ENCODE data around the gene NAE1.
"Not testable (repeated sequence)": the region's sequence is repeated elsewhere in the genome, so short reads cannot be mapped to it uniquely, and the experiment has no call there.

Gene NAE1

GRCh38 chr16:66830422-66831404, at the start of gene NAE1:
Gene NAE1 (minus strand): TSS chr16:66830976. CDS start chr16:66830899, 77 bp downstream.
- peak; percentile 29 to 92 (median 75) for DNase-seq

- no peak for DNase-seq
Measured at GRCh38 chr16:66878067-66878466, 47.3 kb upstream of the NAE1 start.

- no peak for DNase-seq
Measured at GRCh38 chr16:66874079-66874775, 43.5 kb upstream of the NAE1 start.

- DNase-seq = no peak
Measured at GRCh38 chr16:66873685-66874055, 42.9 kb upstream of the NAE1 start.

DNA sequence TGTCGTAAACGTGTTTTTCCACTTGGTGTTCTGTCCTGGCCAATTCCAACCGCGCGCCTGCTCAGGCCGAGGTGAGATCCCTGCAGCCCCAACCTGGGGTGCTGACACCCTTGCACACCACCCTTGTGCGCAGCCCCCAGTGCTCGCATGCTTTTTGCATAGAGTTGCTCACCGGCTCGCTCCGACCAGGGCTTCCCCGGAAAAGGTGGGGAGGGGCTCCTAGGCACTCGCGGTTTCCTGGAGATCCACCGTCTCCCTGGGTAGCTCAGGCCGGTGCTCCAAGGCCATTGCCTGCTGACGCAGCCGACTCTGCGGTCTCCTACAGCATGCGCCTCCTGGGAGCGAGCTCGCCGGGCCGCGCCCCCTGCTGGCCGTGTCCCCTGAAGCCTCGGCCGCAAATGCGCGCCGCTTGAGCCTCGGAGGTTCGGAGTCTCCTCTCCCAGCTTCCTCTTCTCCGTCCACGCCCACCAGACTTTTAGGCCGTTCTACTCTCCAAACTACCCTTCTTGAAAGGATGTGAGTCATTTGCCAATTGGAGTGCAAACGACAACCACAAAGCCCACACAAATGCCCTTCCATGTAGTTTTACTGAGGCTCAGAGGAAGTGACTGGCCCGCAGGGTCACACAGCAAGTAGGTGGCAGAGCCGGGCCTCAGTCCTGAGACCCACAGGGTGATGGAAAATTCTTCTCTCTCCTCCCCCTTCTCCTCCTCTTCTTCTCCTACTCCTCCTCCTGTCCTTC, 42.3 kb upstream of the NAE1 start:
- peak in 13 of 14 donors; percentile 43 to 84 (median 73) for DNase-seq

DNA sequence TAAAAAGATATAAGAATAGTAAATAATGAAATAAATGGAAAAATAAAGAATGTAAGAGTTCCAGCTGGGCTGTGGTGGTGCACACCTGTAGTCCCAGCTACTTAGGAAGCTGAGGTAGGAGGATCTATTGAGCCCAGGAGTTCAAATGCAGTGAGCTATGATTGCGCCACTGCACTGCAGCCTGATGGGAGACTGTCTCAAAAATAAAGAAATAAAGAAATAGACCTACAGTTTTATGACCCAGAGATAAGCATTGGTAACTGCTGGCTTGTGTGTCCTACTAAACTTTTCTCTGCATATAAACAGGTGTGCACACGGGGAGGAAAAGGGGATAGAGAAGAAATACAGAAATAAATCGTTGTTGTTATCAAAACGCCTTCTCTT, 41.8 kb upstream of the NAE1 start:
- no peak for DNase-seq

DNA sequence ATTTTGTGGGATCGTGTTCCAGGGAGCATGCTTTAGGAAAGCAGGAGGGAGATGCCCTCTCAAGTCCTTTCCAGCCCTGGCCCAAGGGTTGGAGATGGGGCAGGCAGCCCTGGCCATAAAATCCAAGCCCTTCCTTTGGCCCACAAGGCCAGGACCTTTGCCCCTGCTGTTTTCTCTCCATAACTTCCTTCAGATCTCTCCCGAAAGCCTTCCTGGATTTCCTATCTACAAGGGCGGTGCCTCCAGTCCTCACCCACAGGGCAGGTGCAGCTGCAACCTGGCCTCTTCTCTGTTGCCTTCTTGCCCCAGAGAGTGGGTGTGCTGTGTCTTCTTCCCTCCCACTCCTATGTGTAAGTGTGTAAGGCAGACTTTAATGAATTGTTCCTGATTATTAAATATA, 41.1 kb upstream of the NAE1 start:
- no peak for DNase-seq

- not testable (repeated sequence) for DNase-seq
Measured at GRCh38 chr16:66871363-66871762, 40.6 kb upstream of the NAE1 start.

GRCh38 chr16:66869424-66869823, 38.6 kb upstream of the NAE1 start:
- DNase-seq = no peak

DNA sequence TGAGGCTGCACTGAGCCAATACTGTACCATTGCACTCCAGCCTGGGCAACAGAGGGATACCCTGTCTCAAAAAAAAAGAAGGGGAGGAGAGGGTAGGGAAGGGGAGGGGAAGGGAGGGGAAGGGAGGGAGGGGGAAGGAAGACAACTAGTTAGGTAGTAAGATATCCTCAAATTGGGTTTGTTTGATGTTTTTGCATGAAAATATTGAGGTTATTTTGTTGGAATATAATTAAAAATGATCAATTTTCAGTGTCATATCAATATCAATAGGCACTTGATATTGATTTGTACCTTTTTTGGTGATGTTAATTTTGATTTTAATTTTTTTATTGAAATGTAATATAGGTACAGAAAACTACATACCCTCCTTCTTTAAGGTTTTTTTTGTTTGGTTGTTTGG, 32.9 kb upstream of the NAE1 start:
- DNase-seq = no peak

DNA sequence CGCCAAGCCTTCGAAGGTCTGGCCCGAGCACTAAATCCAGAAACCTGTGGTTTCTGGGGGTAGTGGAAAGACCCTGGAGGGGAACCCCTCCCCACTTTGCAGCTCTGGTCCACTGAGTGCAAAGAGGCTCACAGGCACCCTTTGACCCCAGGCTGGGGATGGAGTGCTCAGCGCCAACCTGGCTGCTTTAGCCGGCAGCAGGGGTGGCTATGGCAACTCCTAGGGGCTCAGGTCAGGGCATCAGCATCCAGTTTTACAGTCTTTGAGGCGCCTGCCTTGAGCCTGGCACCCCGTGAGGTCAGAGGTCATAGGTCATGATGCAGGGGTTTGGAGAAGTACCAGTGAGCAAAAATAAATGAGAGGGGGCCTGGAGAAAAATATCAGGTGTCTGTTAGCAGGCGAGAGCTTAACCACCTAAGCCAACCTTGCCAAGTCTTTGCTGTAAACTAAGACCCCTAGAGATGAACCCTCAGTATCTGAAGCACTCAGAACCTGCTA, 31.3 kb upstream of the NAE1 start:
- no peak for DNase-seq

DNA sequence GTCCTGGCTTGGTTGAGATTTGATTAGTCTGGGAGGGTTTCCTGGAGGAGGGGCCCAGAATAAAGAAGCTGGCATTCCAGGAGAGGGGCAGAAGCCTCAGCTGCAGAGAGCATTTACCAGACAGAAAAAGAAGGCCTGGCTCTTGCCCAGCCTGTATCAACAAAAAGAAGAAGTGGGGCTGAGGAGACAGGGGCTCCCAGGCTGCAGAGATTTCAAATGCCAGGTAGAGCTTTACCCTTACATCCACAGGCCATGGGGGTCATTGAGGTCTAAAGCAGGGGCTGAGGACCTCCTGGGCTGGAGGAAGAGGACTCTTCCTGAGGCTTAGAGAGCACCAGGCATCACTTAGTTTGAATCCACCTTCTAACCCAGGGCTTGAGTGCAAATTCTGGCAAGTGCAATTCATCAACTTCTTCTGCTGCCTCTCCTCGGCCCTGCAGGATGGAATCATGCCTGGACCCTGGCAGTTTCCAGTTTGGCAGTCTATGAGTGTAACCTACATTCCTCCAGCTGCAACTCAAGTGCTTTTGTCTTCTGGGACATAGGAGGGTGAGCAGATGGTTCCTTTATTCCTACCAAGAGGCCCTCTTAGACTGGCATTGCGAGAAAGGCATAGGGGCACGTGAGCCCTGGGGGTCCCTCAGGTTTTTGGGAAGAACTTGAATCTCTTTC, 28.8 kb upstream of the NAE1 start:
- no peak for DNase-seq

DNA sequence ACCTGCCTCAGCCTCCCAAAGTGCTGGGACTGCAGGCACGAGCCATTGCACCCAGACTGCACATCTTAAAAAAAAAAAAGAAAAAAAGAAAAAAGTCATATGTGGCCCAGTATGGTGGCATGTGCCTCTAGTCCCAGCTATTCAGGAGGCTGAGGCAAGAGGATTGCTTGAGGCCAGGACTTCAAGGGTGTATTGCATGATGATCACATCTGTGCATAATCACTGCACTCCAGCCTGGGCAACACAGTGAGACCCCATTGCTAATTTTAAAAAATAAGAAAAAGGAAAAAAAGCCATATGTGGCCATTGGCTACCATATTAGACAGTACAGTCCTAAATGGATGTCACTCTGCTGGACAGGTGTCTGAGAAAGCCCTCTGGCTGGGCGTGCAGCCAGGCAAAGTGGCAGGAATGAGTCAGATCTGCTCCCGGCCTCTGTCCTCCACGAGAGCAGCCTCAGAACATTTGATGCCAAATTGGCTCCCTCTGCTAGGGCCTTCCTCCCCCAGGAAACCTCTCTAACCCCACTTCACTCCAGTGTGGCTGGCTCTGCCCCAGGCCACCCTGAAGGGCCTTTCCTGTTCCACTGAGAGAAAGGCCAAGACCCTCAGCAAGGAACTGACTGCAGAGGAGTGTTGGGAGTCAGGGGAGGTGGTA, 28.1 kb upstream of the NAE1 start:
- peak in 2 of 14 donors; percentile 2 to 41 for DNase-seq

DNA sequence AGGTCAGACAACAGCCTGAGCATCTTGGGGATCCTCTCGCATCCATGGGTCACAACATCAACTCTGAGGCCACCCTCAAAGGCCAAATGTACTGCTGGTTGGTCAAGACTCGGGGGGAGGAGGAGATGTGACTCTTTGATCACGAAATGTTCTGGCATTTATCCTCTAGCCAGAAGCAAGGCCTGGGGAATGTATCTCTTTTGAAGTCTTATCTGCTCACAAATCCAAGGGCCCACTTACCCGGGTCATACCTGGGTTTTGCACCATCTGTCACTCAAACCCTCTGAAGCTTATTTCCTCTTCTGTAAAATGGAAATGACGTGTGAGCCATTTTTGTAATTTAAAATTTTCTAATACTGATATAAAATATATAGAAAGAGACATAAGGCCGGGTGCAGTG, 26.7 kb upstream of the NAE1 start:
- DNase-seq = no peak

DNA sequence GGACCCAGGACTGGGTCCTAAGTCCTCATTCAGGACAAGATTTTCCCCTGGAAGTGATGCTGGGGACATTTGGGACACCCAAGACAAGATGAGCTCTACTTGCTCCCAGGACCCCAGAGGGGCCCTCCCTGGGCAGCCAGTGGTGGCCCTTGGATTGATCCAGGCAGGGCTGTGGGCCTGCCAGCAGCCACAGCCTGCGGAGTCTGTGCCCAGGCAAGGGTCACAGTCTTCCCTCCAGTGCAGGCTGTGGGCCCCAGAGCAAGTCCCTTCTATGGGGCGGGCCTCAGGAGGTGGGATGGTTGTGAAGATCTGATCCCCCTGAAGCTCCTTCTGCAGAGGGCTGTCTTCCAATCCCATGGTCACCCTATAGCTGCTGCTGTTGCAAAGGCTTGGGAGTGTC, 26.0 kb upstream of the NAE1 start:
- no peak for DNase-seq

GRCh38 chr16:66856184-66856730, 25.5 kb upstream of the NAE1 start:
- DNase-seq = no peak

DNA sequence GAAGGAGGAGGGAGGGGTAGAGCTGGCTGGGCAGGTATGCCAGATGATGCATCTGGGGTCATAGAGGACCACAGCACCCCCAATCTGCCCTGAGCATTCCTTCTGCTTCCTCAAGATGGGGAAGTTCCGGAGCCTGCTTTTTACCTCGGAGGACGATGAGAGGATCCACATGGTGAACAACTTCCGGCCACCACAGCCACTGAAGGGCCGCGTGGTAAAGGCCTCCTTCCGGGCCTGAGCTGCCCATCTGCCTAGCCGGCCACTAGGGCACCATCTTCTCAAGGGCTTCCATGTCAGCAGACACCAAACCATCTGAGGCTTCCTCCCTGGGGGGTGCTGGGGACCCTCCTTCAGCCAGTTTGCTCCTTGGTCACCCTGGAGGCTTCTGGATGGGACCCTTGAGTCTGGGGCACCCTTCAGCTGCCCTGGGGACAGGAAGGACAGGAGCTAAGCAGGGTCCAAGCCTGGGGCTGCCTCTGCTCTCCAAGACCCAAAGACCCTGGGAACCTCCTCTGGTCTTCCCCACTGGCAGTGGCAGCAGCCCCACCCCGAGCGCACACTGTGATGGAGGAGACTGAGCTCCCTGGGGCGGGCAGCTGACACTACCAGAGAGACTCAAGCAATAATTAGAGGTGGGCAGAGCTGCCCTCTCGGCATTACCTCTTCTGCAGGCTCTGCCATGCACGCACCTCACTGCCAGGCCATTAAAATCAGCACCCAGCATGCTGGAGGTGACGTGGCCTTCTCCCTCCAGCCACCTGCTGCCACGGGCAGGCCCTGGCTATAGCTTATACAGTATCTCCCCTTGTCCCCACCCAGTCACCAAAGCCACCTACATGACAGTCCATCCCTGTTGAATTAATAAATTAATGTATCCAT, 22.7 kb upstream of the NAE1 start:
- no peak for DNase-seq

- no peak for DNase-seq
Measured at GRCh38 chr16:66851166-66851964, 20.6 kb upstream of the NAE1 start.

- no peak for DNase-seq
Measured at GRCh38 chr16:66850115-66850815, 19.5 kb upstream of the NAE1 start.
